Thoracic aorta (tissue), 2 donors: Measurements from ENCODE around the gene TCEAL3. TPM values are rescaled to one million over a fixed set of nuclear protein-coding genes. Genes with fewer than 3 reads are reported as not detected.
"Not testable (repeated sequence)": the region's sequence is repeated elsewhere in the genome, so short reads cannot be mapped to it uniquely, and the experiment has no call there.

ENCODE experiments used
- ATAC-seq: fragments of 150-250 bp; one replicate; pipeline ENCODE4 v1.8.0; 2017; ENCODE audit warnings: low read depth; ENCODE audit not compliant: insufficient number of reproducible peaks, low FRiP score
- DNase-seq: peaks from one replicate; pipeline ENCODE4 v3.0.0-alpha.2; 2020; ENCODE audit warnings: low spot score
- H3K27ac ChIP-seq, 2 donors: fragments of 200-600 bp; sonication (generic); 1 replicate in 1 of 2; 2 replicates in 1 of 2; pipeline ENCODE4 v1.5.1; 2016; ENCODE audit warnings: mild to moderate bottlenecking in 2 of 2, moderate library complexity in 2 of 2
- H3K27me3 ChIP-seq: fragments of 200-600 bp; sonication (generic); replicated peaks from 2 replicates; pipeline ENCODE4 v1.6.0; 2016; ENCODE audit warnings: mild to moderate bottlenecking; ENCODE audit not compliant: insufficient read depth
- H3K36me3 ChIP-seq: fragments of 200-600 bp; sonication (generic); one replicate; pipeline ENCODE4 v1.5.1; 2016
- H3K4me1 ChIP-seq, 2 donors: fragments of 200-600 bp; sonication (generic); 1 replicate in 1 of 2; 2 replicates in 1 of 2; pipeline versions ENCODE4 v1.5.1 to v1.6.0; 2016; ENCODE audit warnings: low read depth in 2 of 2, mild to moderate bottlenecking in 1 of 2; ENCODE audit not compliant: control insufficient read depth in 1 of 2
- H3K4me3 ChIP-seq: fragments of 200-600 bp; sonication (generic); 2 replicates; pipeline ENCODE4 v1.5.1; 2016; ENCODE audit warnings: mild to moderate bottlenecking
- H3K9me3 ChIP-seq: fragments of 200-600 bp; sonication (generic); 2 replicates; pipeline ENCODE4 v1.5.1; 2016
- CTCF ChIP-seq: fragments of 200-600 bp; sonication (generic); IDR thresholded peaks from one replicate; pipeline ENCODE4 v1.5.1; 2019; ENCODE audit warnings: antibody characterized with exemption
- total RNA-seq, 2 donors: library from RNA; depleted of rRNA; stranded (reverse); fragments of >200 nt; gene quantifications; one replicate each; pipeline versions ENCODE4 v1.1.0 to v1.2.3, GENCODE V29; 2016

TCEAL3 gene
- total RNA-seq, 2 donors from 2014 or later: 87.3 to 103 TPM

- DNase-seq: no peak
- no peak for TF ChIP-seq CTCF
- peaks cover 3 to 5% of the 10 kb centered on the region in 2 donors for H3K4me1 ChIP-seq
- no peaks in the 10 kb centered on the region for H3K9me3 ChIP-seq
- H3K27me3 ChIP-seq: no peaks in the 10 kb centered on the region
- peaks cover 8% of the 10 kb centered on the region for H3K36me3 ChIP-seq
- ATAC-seq: no peak
- H3K4me3 ChIP-seq: peak overlapping the region; percentile 81
- peak overlapping the region; percentile 85 to 92 for H3K27ac ChIP-seq
These were observed 21.5 kb upstream of the TCEAL3 start for GRCh38 chrX:103586314-103586646.

DNA sequence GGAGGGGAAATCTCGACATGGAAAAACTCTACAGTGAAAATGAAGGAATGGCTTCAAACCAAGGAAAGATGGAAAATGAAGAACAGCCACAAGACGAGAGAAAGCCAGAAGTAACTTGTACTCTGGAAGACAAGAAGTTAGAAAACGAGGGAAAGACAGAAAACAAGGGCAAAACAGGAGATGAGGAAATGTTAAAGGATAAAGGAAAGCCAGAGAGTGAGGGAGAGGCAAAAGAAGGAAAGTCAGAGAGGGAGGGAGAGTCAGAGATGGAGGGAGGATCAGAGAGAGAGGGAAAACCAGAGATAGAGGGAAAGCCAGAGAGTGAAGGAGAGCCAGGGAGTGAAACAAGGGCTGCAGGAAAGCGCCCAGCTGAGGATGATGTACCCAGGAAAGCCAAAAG lies 21.1 kb upstream of the TCEAL3 start:
- no peak for TF ChIP-seq CTCF
- H3K36me3 ChIP-seq: peaks cover 8% of the 10 kb centered on the region
- peak overlapping the region; percentile 81 for H3K4me3 ChIP-seq
- ATAC-seq (no peak), DNase-seq (no peak)
- peaks cover 3 to 5% of the 10 kb centered on the region in 2 donors for H3K4me1 ChIP-seq
- no peaks in the 10 kb centered on the region for H3K27me3 ChIP-seq
- H3K9me3 ChIP-seq: no peaks in the 10 kb centered on the region
- peak overlapping the region; percentile 85 to 92 for H3K27ac ChIP-seq

- not testable (repeated sequence) for ATAC-seq, H3K4me3 ChIP-seq, H3K27ac ChIP-seq, DNase-seq, H3K36me3 ChIP-seq, H3K27me3 ChIP-seq, H3K4me1 ChIP-seq, H3K9me3 ChIP-seq
These were observed 15.5 kb upstream of the TCEAL3 start for GRCh38 chrX:103592295-103592694.

DNA sequence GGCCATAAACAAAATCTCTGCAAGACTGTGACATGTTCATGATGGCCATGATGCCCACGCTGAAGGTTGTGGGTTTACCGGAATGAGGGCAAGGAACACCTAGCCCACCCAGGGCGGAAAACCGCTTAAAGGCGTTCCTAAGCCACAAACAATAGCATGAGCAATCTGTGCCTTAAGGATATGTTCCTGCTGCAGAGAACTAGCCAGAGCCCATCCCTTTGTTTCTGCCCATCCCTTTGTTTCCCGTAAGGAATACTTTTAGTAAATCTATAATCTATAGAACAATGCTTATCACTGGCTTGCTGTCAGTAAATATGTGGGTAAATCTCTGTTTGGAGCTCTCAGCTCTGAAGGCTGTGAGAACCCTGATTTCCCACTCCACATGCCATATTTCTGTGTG lies 12.6 kb upstream of the TCEAL3 start:
- H3K9me3 ChIP-seq, H3K4me3 ChIP-seq, H3K27ac ChIP-seq, H3K4me1 ChIP-seq, ATAC-seq, H3K27me3 ChIP-seq, H3K36me3 ChIP-seq, DNase-seq: not testable (repeated sequence)

GRCh38 chrX:103608306-103608963 lies 672 bp downstream of the TCEAL3 start:
- TF ChIP-seq CTCF: no peak
- DNase-seq (no peak), ATAC-seq (no peak)
- Histone ChIP-seq H3K27me3 (no peaks in the 10 kb centered on the region), H3K9me3 (no peaks in the 10 kb centered on the region), H3K27ac (peak overlapping the region; percentile 81 to 90), H3K4me3 (peak overlapping the region; percentile 81), H3K4me1 (peaks cover 0 to 6% of the 10 kb centered on the region in 2 donors), H3K36me3 (no peaks in the 10 kb centered on the region)

GRCh38 chrX:103610282-103610681 lies 2.5 kb downstream of the TCEAL3 start:
- H3K4me3 ChIP-seq: no peak overlapping the region
- ATAC-seq (no peak), DNase-seq (no peak)
- H3K36me3 ChIP-seq: no peaks in the 10 kb centered on the region
- H3K27ac ChIP-seq: no peak overlapping the region
- no peaks in the 10 kb centered on the region for H3K9me3 ChIP-seq
- no peak for TF ChIP-seq CTCF
- peaks cover 0 to 6% of the 10 kb centered on the region in 2 donors for H3K4me1 ChIP-seq
- H3K27me3 ChIP-seq: no peaks in the 10 kb centered on the region
